T follicular helper cell (primary cell): ENCODE results near the gene ANKS1B.

Experiments
- DNase-seq: peaks from one replicate; pipeline ENCODE4 v3.0.0-alpha.2; 2020; ENCODE audit warnings: low read depth

Gene ANKS1B

GRCh38 chr12:99192489-99192888 is 792.2 kb downstream of the ANKS1B start:
- DNase-seq: no peak

GRCh38 chr12:99176871-99177270 is 807.9 kb downstream of the ANKS1B start:
- DNase-seq: no peak

GRCh38 chr12:99170461-99170860 is 814.3 kb downstream of the ANKS1B start:
- no peak for DNase-seq

- no peak for DNase-seq
Measured at GRCh38 chr12:99170037-99170436, 814.7 kb downstream of the ANKS1B start.

- DNase-seq: no peak
Measured at GRCh38 chr12:99157946-99158345, 826.8 kb downstream of the ANKS1B start.

GRCh38 chr12:99154983-99155336 is 829.8 kb downstream of the ANKS1B start:
- no peak for DNase-seq

GRCh38 chr12:99154216-99154982 is 830.3 kb downstream of the ANKS1B start:
- DNase-seq: no peak

GRCh38 chr12:99153293-99153692 is 831.4 kb downstream of the ANKS1B start:
- no peak for DNase-seq

- DNase-seq: no peak
Measured at GRCh38 chr12:99152337-99152736, 832.4 kb downstream of the ANKS1B start.

GRCh38 chr12:99151744-99152143 is 833.0 kb downstream of the ANKS1B start:
- DNase-seq: no peak

GRCh38 chr12:99147130-99147529 is 837.6 kb downstream of the ANKS1B start:
- no peak for DNase-seq

- DNase-seq: no peak
Measured at GRCh38 chr12:99146730-99147129, 838.0 kb downstream of the ANKS1B start.

GRCh38 chr12:99146185-99146584 is 838.6 kb downstream of the ANKS1B start:
- no peak for DNase-seq

- no peak for DNase-seq
Measured at GRCh38 chr12:99142651-99143050, 842.1 kb downstream of the ANKS1B start.

GRCh38 chr12:99140017-99140720 is 844.6 kb downstream of the ANKS1B start:
- DNase-seq: no peak

GRCh38 chr12:99138393-99138792 is 846.3 kb downstream of the ANKS1B start:
- no peak for DNase-seq

- DNase-seq: no peak
Measured at GRCh38 chr12:99137124-99137855, 847.4 kb downstream of the ANKS1B start.

- no peak for DNase-seq
Measured at GRCh38 chr12:99136516-99136915, 848.2 kb downstream of the ANKS1B start.

GRCh38 chr12:99135376-99135775 is 849.4 kb downstream of the ANKS1B start:
- no peak for DNase-seq

GRCh38 chr12:99133401-99133800 is 851.3 kb downstream of the ANKS1B start:
- no peak for DNase-seq

- no peak for DNase-seq
Measured at GRCh38 chr12:99131751-99132199, 853.0 kb downstream of the ANKS1B start.

- no peak for DNase-seq
Measured at GRCh38 chr12:99130808-99131553, 853.8 kb downstream of the ANKS1B start.
